Trophoblast cell (in vitro differentiated cells and primary cell): ENCODE data around the gene NOL12.
A peak's percentile ranks its signal among the peaks of the same experiment; 100 is the strongest.
"Not testable (repeated sequence)": the region's sequence is repeated elsewhere in the genome, so short reads cannot be mapped to it uniquely, and the experiment has no call there.

ENCODE experiments used
- DNase-seq, 2 donors: peaks; one replicate each; pipeline ENCODE4 v3.0.0-alpha.2; 2016
- H2AFZ ChIP-seq: 2 replicates; pipeline ENCODE4 v1.6.1; 2013; ENCODE audit warnings: low read length, moderate library complexity, mild to moderate bottlenecking; ENCODE audit not compliant: insufficient read depth, poor library complexity
- H2AK5ac ChIP-seq: 2 replicates; pipeline ENCODE4 v1.6.1; 2013; ENCODE audit warnings: mild to moderate bottlenecking, low read length
- H2BK120ac ChIP-seq: 2 replicates; pipeline ENCODE4 v1.6.1; 2013; ENCODE audit warnings: low read length, mild to moderate bottlenecking, moderate library complexity; ENCODE audit not compliant: insufficient read depth, poor library complexity
- H2BK12ac ChIP-seq: 2 replicates; pipeline ENCODE4 v1.6.1; 2013; ENCODE audit warnings: mild to moderate bottlenecking, low read length, moderate library complexity
- H2BK5ac ChIP-seq: 2 replicates; pipeline ENCODE4 v1.6.1; 2013; ENCODE audit warnings: low read length, low read depth, moderate library complexity, mild to moderate bottlenecking; ENCODE audit not compliant: poor library complexity
- H3K14ac ChIP-seq: 2 replicates; pipeline ENCODE4 v1.6.1; 2013; ENCODE audit warnings: mild to moderate bottlenecking, low read length
- H3K18ac ChIP-seq: 2 replicates; pipeline ENCODE4 v1.6.1; 2013; ENCODE audit warnings: mild to moderate bottlenecking, low read length
- H3K23ac ChIP-seq: 2 replicates; pipeline ENCODE4 v1.6.1; 2013; ENCODE audit warnings: low read length
- H3K27ac ChIP-seq: 2 replicates; pipeline ENCODE4 v1.5.1; 2013; ENCODE audit warnings: low read depth, mild to moderate bottlenecking, inconsistent platforms, low read length, moderate library complexity
- H3K27me3 ChIP-seq: 2 replicates; pipeline ENCODE4 v1.6.1; 2013; ENCODE audit warnings: inconsistent platforms, mild to moderate bottlenecking, low read length, moderate library complexity; ENCODE audit not compliant: insufficient read depth
- H3K36me3 ChIP-seq, 2 experiments: 1 replicate in 1 of 2; 2 replicates in 1 of 2; pipeline ENCODE4 v1.6.1; 2013; ENCODE audit warnings: low read length in 2 of 2, mild to moderate bottlenecking in 2 of 2, moderate library complexity in 1 of 2; ENCODE audit not compliant: insufficient read depth in 2 of 2, control insufficient read depth in 1 of 2
- H3K4ac ChIP-seq: 2 replicates; pipeline ENCODE4 v1.6.1; 2013; ENCODE audit warnings: low read depth, mild to moderate bottlenecking, low read length, moderate library complexity
- H3K4me1 ChIP-seq, 2 experiments: 1 replicate in 1 of 2; 2 replicates in 1 of 2; pipeline ENCODE4 v1.6.1; 2013; ENCODE audit warnings: low read length in 2 of 2, mild to moderate bottlenecking in 2 of 2, moderate library complexity in 1 of 2; ENCODE audit not compliant: insufficient read depth in 2 of 2, control insufficient read depth in 1 of 2
- H3K4me2 ChIP-seq: 2 replicates; pipeline ENCODE4 v1.6.1; 2013; ENCODE audit warnings: inconsistent platforms, mild to moderate bottlenecking, low read length, moderate library complexity
- H3K4me3 ChIP-seq: 2 replicates; pipeline ENCODE4 v1.5.1; 2013; ENCODE audit warnings: mild to moderate bottlenecking, low read depth, low read length, inconsistent platforms
- H3K79me1 ChIP-seq: one replicate; pipeline ENCODE4 v1.6.1; 2013; ENCODE audit warnings: low read length
- H3K79me2 ChIP-seq: 2 replicates; pipeline ENCODE4 v1.6.1; 2013; ENCODE audit warnings: low read length, mild to moderate bottlenecking; ENCODE audit not compliant: control insufficient read depth, insufficient read depth, poor library complexity
- H3K9ac ChIP-seq: 2 replicates; pipeline ENCODE4 v1.6.1; 2013; ENCODE audit warnings: mild to moderate bottlenecking, low read length
- H3K9me3 ChIP-seq: 2 replicates; pipeline ENCODE4 v1.6.1; 2013; ENCODE audit warnings: low read depth, mild to moderate bottlenecking, control low read depth, inconsistent platforms, low read length; ENCODE audit not compliant: insufficient read depth
- H4K12ac ChIP-seq: 2 replicates; pipeline ENCODE4 v1.6.1; 2013; ENCODE audit warnings: low read depth, mild to moderate bottlenecking, low read length, moderate library complexity
- H4K8ac ChIP-seq: 2 replicates; pipeline ENCODE4 v1.6.1; 2013; ENCODE audit warnings: low read depth, mild to moderate bottlenecking, low read length, moderate library complexity
- H4K91ac ChIP-seq: one replicate; pipeline ENCODE4 v1.6.1; 2013; ENCODE audit warnings: low read depth, mild to moderate bottlenecking, low read length, moderate library complexity
- WGBS: extraction: QIAGEN DNeasy Blood & Tissue Kit; methylation state at CpG from one replicate; pipeline ENCODE4 v1.1.7; 2013; ENCODE audit warnings: missing lambda C conversion rate; ENCODE audit not compliant: insufficient read length, insufficient coverage; ENCODE audit errors: extremely low coverage; 5-methylcytosine and 5-hydroxymethylcytosine counted together

Gene NOL12

DNA sequence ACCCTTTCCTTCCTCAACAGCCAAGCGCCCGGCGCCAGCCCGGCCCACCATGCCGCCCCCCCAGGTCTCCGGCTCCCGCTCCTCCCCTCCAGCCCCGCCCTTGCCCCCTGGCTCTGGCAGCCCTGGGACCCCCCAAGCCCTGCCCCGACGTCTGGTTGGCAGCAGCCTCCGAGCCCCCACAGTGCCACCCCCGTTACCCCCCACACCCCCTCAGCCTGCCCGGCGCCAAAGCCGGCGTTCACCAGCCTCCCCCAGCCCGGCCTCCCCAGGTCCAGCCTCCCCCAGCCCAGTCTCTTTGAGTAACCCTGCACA lies 30.9 kb upstream of the NOL12 start:
- H3K9ac ChIP-seq, result no peak overlapping the region
- H2AFZ ChIP-seq, result no peak overlapping the region
- no peaks in the 10 kb centered on the region for H3K27me3 ChIP-seq
- peaks cover 5% of the 10 kb centered on the region for H3K9me3 ChIP-seq
- H2AK5ac ChIP-seq, result no peak overlapping the region
- DNase-seq, result no peak
- no CpG with 5 or more reads among the region's 17 CpGs for WGBS
- H3K79me1 ChIP-seq, result no peaks in the 10 kb centered on the region
- H2BK120ac ChIP-seq, result no peak overlapping the region
- H3K4me2 ChIP-seq, result no peak overlapping the region
- H3K14ac ChIP-seq, result no peak overlapping the region
- no peak overlapping the region for H3K18ac ChIP-seq
- H4K8ac ChIP-seq, result no peak overlapping the region
- no peak overlapping the region for H4K91ac ChIP-seq
- H3K4me1 ChIP-seq, result peaks cover 8 to 9% of the 10 kb centered on the region in 2 experiments
- no peak overlapping the region for H3K4me3 ChIP-seq
- no peak overlapping the region for H2BK5ac ChIP-seq
- no peak overlapping the region for H3K4ac ChIP-seq
- no peak overlapping the region for H2BK12ac ChIP-seq
- H3K27ac ChIP-seq, result no peak overlapping the region
- H3K36me3 ChIP-seq, result peaks cover 38 to 39% of the 10 kb centered on the region in 2 experiments
- H4K12ac ChIP-seq, result no peak overlapping the region
- no peak overlapping the region for H3K23ac ChIP-seq
- H3K79me2 ChIP-seq, result peaks cover 3% of the 10 kb centered on the region

- H2BK5ac ChIP-seq, H3K14ac ChIP-seq, H3K79me2 ChIP-seq, H2AFZ ChIP-seq, H4K12ac ChIP-seq, H2BK120ac ChIP-seq, H3K9me3 ChIP-seq, H4K91ac ChIP-seq, H3K79me1 ChIP-seq, H3K23ac ChIP-seq, H2AK5ac ChIP-seq, DNase-seq, H3K27me3 ChIP-seq, H3K4me3 ChIP-seq, H3K9ac ChIP-seq, H3K4ac ChIP-seq, H2BK12ac ChIP-seq, H3K27ac ChIP-seq, H4K8ac ChIP-seq, H3K18ac ChIP-seq, H3K4me2 ChIP-seq: not testable (repeated sequence)
- WGBS, result no CpG with 5 or more reads among the region's 4 CpGs
- Histone ChIP-seq H3K36me3 (peaks cover 25% of the 10 kb centered on the region in 2 experiments), H3K4me1 (peaks cover 12 to 15% of the 10 kb centered on the region in 2 experiments)
Measured at GRCh38 chr22:37656583-37656982, 29.6 kb upstream of the NOL12 start.

- Histone ChIP-seq H3K27ac (no peak overlapping the region), H3K9me3 (peaks cover 2% of the 10 kb centered on the region), H2BK12ac (no peak overlapping the region), H3K79me2 (peaks cover 3% of the 10 kb centered on the region), H3K27me3 (no peaks in the 10 kb centered on the region), H3K14ac (no peak overlapping the region), H3K4me3 (no peak overlapping the region), H2BK120ac (no peak overlapping the region), H4K12ac (no peak overlapping the region), H3K23ac (no peak overlapping the region), H3K36me3 (peaks cover 18 to 19% of the 10 kb centered on the region in 2 experiments), H3K4ac (no peak overlapping the region), H3K18ac (no peak overlapping the region), H2AFZ (peak overlapping the region; percentile 11), H2AK5ac (no peak overlapping the region), H3K79me1 (no peaks in the 10 kb centered on the region), H3K4me1 (peaks cover 12 to 15% of the 10 kb centered on the region in 2 experiments), H2BK5ac (no peak overlapping the region), H4K91ac (no peak overlapping the region), H4K8ac (peak overlapping the region; percentile 64), H3K9ac (no peak overlapping the region), H3K4me2 (peak overlapping the region; percentile 92)
- peak in 1 of 2 donors; percentile 30 for DNase-seq
- no CpG with 5 or more reads among the region's 6 CpGs for WGBS
Measured at GRCh38 chr22:37657590-37658132, 28.5 kb upstream of the NOL12 start.

GRCh38 chr22:37658133-37659065 lies 27.7 kb upstream of the NOL12 start, which contains the start of gene PDXP:
Gene PDXP, plus strand, starts transcription at chr22:37658723. Its CDS starts 60 bp downstream, at chr22:37658783.
- no CpG with 5 or more reads among the region's 101 CpGs for WGBS
- H2BK120ac ChIP-seq, result no peak within 1 kb of the TSS

More at GRCh38 chr22:37658133-37659065, 27.7 kb upstream of the NOL12 start, which contains the start of gene PDXP:
- Histone ChIP-seq H2BK5ac (no peak within 1 kb of the TSS), H3K4ac (no peak within 1 kb of the TSS), H3K23ac (no peak within 1 kb of the TSS), H3K4me1 (peaks cover 12 to 15% of the 10 kb centered on the region in 2 experiments), H4K8ac (peak within 1 kb of the TSS; percentile 81), H2AK5ac (peak within 1 kb of the TSS; percentile 3), H3K4me2 (peak within 1 kb of the TSS; percentile 92), H3K4me3 (peak within 1 kb of the TSS; percentile 86), H3K36me3 (peaks cover 12% of the 10 kb centered on the region in 2 experiments), H2AFZ (peak within 1 kb of the TSS; percentile 76), H4K91ac (no peak within 1 kb of the TSS), H3K27ac (no peak within 1 kb of the TSS), H3K18ac (peak within 1 kb of the TSS; percentile 28), H3K14ac (peak within 1 kb of the TSS; percentile 23), H3K79me2 (peaks cover 3% of the 10 kb centered on the region), H3K79me1 (no peaks in the 10 kb centered on the region), H4K12ac (peak within 1 kb of the TSS; percentile 23), H3K27me3 (no peaks in the 10 kb centered on the region), H3K9me3 (peaks cover 2% of the 10 kb centered on the region), H3K9ac (no peak within 1 kb of the TSS), H2BK12ac (no peak within 1 kb of the TSS)
- peak; percentile 99 for DNase-seq
